Activated CD4-positive, alpha-beta T cell treated with anti-CD3 and anti-CD28 coated beads, Interleukin-10, Interleukin-2, amounts not matched to agents 100 ng/mL and 50 ng/mL, durations not matched to agents 16 hours and 8 hours (primary cell): ENCODE measurements around the gene DDIAS.
"Not testable (repeated sequence)": the region's sequence is repeated elsewhere in the genome, so short reads cannot be mapped to it uniquely, and the experiment has no call there.

Source experiments
- DNase-seq: peaks from one replicate; pipeline ENCODE4 v3.0.0-alpha.2; 2020

Gene DDIAS

GRCh38 chr11:82969811-82970210 is 68.3 kb downstream of the DDIAS start:
- no peak for DNase-seq

GRCh38 chr11:82970507-82971083 is 69.1 kb downstream of the DDIAS start:
- DNase-seq: not testable (repeated sequence)

GRCh38 chr11:82971519-82971946 is 70.0 kb downstream of the DDIAS start:
- peak; percentile 74 for DNase-seq

GRCh38 chr11:82972103-82972502 is 70.6 kb downstream of the DDIAS start:
- DNase-seq: no peak

- DNase-seq: no peak
These were observed 72.6 kb downstream of the DDIAS start for GRCh38 chr11:82974135-82974534.

- no peak for DNase-seq
These were observed 73.3 kb downstream of the DDIAS start for GRCh38 chr11:82974851-82975250.

GRCh38 chr11:82975882-82976281 is 74.3 kb downstream of the DDIAS start:
- no peak for DNase-seq

- DNase-seq: no peak
These were observed 75.2 kb downstream of the DDIAS start for GRCh38 chr11:82976786-82977185.

- DNase-seq: peak; percentile 80
These were observed 77.0 kb downstream of the DDIAS start for GRCh38 chr11:82978422-82979099.

GRCh38 chr11:82979824-82980223 is 78.3 kb downstream of the DDIAS start:
- DNase-seq: no peak

GRCh38 chr11:82980292-82980691 is 78.8 kb downstream of the DDIAS start:
- DNase-seq: peak; percentile 70

GRCh38 chr11:82980947-82981346 is 79.4 kb downstream of the DDIAS start:
- DNase-seq: no peak

GRCh38 chr11:82981852-82982251 is 80.3 kb downstream of the DDIAS start:
- DNase-seq: no peak
